H1 (cell line): ENCODE measurements around the gene PTGDS. TPM values are rescaled to one million over a fixed set of nuclear protein-coding genes. Genes with fewer than 3 reads are reported as not detected.

ENCODE experiments used
- CTCF ChIA-PET: fragments of 300-600 bp; sonication (Branson Sonifier 250); formaldehyde crosslinking; loops from one replicate; lab custom pipeline; 2021; ENCODE audit not compliant: partially characterized antibody; lab: Charles Lee
- POLR2A ChIA-PET: fragments of 300-600 bp; sonication (Branson Sonifier 250); formaldehyde crosslinking; loops from one replicate; lab custom pipeline; 2021; ENCODE audit warnings: inconsistent platforms; ENCODE audit not compliant: partially characterized antibody; lab: Charles Lee
- DNase-seq, 2 experiments: peaks; one replicate each; pipeline versions ENCODE4 v3.0.0 to v3.0.0-alpha.2; 2010 to 2022; ENCODE audit warnings: low spot score in 2 of 2, low read depth in 1 of 2, mixed read lengths in 1 of 2
- FAIRE-seq: peaks from 2 replicates; lab custom pipeline; 2011; peaks lifted over from hg19 to GRCh38; lab: Jason Lieb, UNC
- H2AFZ ChIP-seq: 2 replicates; pipeline ENCODE4 v1.8.1; 2012; ENCODE audit warnings: low read length, inconsistent platforms
- H2AK5ac ChIP-seq: 2 replicates; pipeline ENCODE4 v1.6.1; 2013; ENCODE audit warnings: low read depth, low read length
- H2BK120ac ChIP-seq: replicated peaks from 2 replicates; pipeline ENCODE3; 2013; ENCODE audit warnings: low read depth, low read length, inconsistent platforms
- H2BK12ac ChIP-seq: 2 replicates; pipeline ENCODE4 v1.6.1; 2013; ENCODE audit warnings: low read depth, low read length
- H2BK15ac ChIP-seq: 2 replicates; pipeline ENCODE4 v1.6.1; 2013; ENCODE audit warnings: low read length
- H2BK20ac ChIP-seq: 2 replicates; pipeline ENCODE4 v1.6.1; 2013; ENCODE audit warnings: low read length
- H2BK5ac ChIP-seq: 2 replicates; pipeline ENCODE4 v1.6.1; 2013; ENCODE audit warnings: low read depth, low read length
- H3K14ac ChIP-seq: 2 replicates; pipeline ENCODE4 v1.6.1; 2013; ENCODE audit warnings: inconsistent platforms; ENCODE audit not compliant: insufficient read length
- H3K18ac ChIP-seq: 2 replicates; pipeline ENCODE4 v1.6.1; 2013; ENCODE audit warnings: low read length; ENCODE audit errors: extremely low read depth
- H3K23ac ChIP-seq: 2 replicates; pipeline ENCODE4 v1.6.1; 2013; ENCODE audit warnings: inconsistent platforms; ENCODE audit not compliant: insufficient read length
- H3K23me2 ChIP-seq: 2 replicates; pipeline ENCODE4 v1.6.1; 2013; ENCODE audit warnings: low read depth, low read length
- H3K27ac ChIP-seq: 2 replicates; pipeline ENCODE4 v1.6.1; 2011; ENCODE audit warnings: low read depth, low read length, inconsistent platforms
- H3K27me3 ChIP-seq, 4 experiments: replicated peaks in 1 of 4; 1 replicate in 1 of 4; 2 replicates in 3 of 4; pipeline versions ENCODE4 v1.6.1 to v1.8.1; 2011 to 2013; ENCODE audit warnings: low read length in 3 of 4, mild to moderate bottlenecking in 3 of 4, inconsistent platforms in 2 of 4, mixed read lengths in 2 of 4, moderate library complexity in 1 of 4; ENCODE audit not compliant: control insufficient read depth in 3 of 4, insufficient read depth in 3 of 4; ENCODE audit errors: extremely low read depth in 1 of 4
- H3K36me3 ChIP-seq, 4 experiments: 2 replicates each; pipeline versions ENCODE4 v1.6.1 to v1.8.1; 2011 to 2013; ENCODE audit warnings: mild to moderate bottlenecking in 4 of 4, low read length in 3 of 4, moderate library complexity in 2 of 4, control low read depth in 1 of 4, inconsistent platforms in 1 of 4; ENCODE audit not compliant: insufficient read depth in 4 of 4, control insufficient read depth in 2 of 4
- H3K4ac ChIP-seq: replicated peaks from 2 replicates; pipeline ENCODE3; 2013; ENCODE audit warnings: low read length, low read depth, mixed read lengths, inconsistent platforms; ENCODE audit not compliant: insufficient read length
- H3K4me1 ChIP-seq, 4 experiments: replicated peaks in 1 of 4; 1 replicate in 1 of 4; 2 replicates in 3 of 4; pipeline versions ENCODE4 v1.6.1 to v1.8.1; 2011 to 2013; ENCODE audit warnings: low read length in 3 of 4, inconsistent platforms in 2 of 4, mixed read lengths in 1 of 4; ENCODE audit not compliant: insufficient read depth in 4 of 4, control insufficient read depth in 3 of 4
- H3K4me2 ChIP-seq, 2 experiments: 2 replicates each; pipeline versions ENCODE4 v1.6.1 to v1.8.1; 2011 to 2013; ENCODE audit warnings: low read depth in 2 of 2, low read length in 2 of 2, control low read depth in 1 of 2, inconsistent platforms in 1 of 2, mild to moderate bottlenecking in 1 of 2; ENCODE audit not compliant: insufficient read depth in 1 of 2
- H3K4me3 ChIP-seq, 4 experiments: fragments of 200-600, 300-600 bp in 1 of 4; sonication (generic), shearing (Covaris generic), sonication (Bioruptor Twin) in 1 of 4; 2 replicates each; pipeline versions ENCODE4 v1.5.1 to v1.8.1; 2011 to 2016; ENCODE audit warnings: low read length in 4 of 4, low read depth in 3 of 4, control low read depth in 2 of 4, inconsistent platforms in 2 of 4, mild to moderate bottlenecking in 2 of 4, mixed read lengths in 1 of 4, moderate library complexity in 1 of 4; ENCODE audit not compliant: insufficient read depth in 2 of 4; ENCODE audit errors: extremely low read depth in 1 of 4
- H3K56ac ChIP-seq: replicated peaks from 2 replicates; pipeline ENCODE3; 2013; ENCODE audit warnings: low read depth, mild to moderate bottlenecking, mixed read lengths, low read length, inconsistent platforms; ENCODE audit not compliant: insufficient read length
- H3K79me1 ChIP-seq: 2 replicates; pipeline ENCODE4 v1.6.1; 2013; ENCODE audit warnings: low read depth, low read length, control low read depth
- H3K79me2 ChIP-seq, 2 experiments: 2 replicates each; pipeline versions ENCODE4 v1.6.1 to v1.8.1; 2012 to 2013; ENCODE audit warnings: low read length in 2 of 2, mild to moderate bottlenecking in 2 of 2, inconsistent platforms in 1 of 2; ENCODE audit not compliant: insufficient read depth in 2 of 2, control insufficient read depth in 1 of 2
- H3K9ac ChIP-seq, 4 experiments: replicated peaks in 1 of 4; 1 replicate in 1 of 4; 2 replicates in 3 of 4; pipeline versions ENCODE4 v1.6.1 to v1.8.1; 2011 to 2013; ENCODE audit warnings: low read depth in 3 of 4, low read length in 3 of 4, control low read depth in 2 of 4, mild to moderate bottlenecking in 2 of 4, moderate library complexity in 2 of 4, inconsistent platforms in 1 of 4; ENCODE audit errors: extremely low read depth in 1 of 4
- H3K9me3 ChIP-seq, 2 experiments: 2 replicates each; pipeline versions ENCODE4 v1.6.1 to v1.8.1; 2012 to 2013; ENCODE audit warnings: mild to moderate bottlenecking in 2 of 2, moderate library complexity in 2 of 2, control low read depth in 1 of 2, inconsistent platforms in 1 of 2, low read depth in 1 of 2, low read length in 1 of 2, mixed read lengths in 1 of 2; ENCODE audit not compliant: insufficient read depth in 2 of 2
- H4K20me1 ChIP-seq, 2 experiments: replicated peaks in 1 of 2; 2 replicates each; pipeline versions ENCODE3 to v1.8.1; 2011 to 2013; ENCODE audit warnings: inconsistent platforms in 2 of 2, low read length in 2 of 2, mild to moderate bottlenecking in 1 of 2; ENCODE audit not compliant: insufficient read depth in 2 of 2, control insufficient read depth in 1 of 2
- H4K5ac ChIP-seq: 2 replicates; pipeline ENCODE4 v1.6.1; 2013; ENCODE audit warnings: low read length, low read depth, mixed read lengths, inconsistent platforms; ENCODE audit not compliant: insufficient read length
- H4K8ac ChIP-seq: 2 replicates; pipeline ENCODE4 v1.8.0; 2013; ENCODE audit warnings: mild to moderate bottlenecking, moderate library complexity, low read length, inconsistent platforms; ENCODE audit not compliant: insufficient read depth; ENCODE audit errors: extremely low read depth
- H4K91ac ChIP-seq: replicated peaks from 2 replicates; pipeline ENCODE3; 2013; ENCODE audit warnings: low read length, mixed read lengths, inconsistent platforms; ENCODE audit not compliant: insufficient read length
- CTCF ChIP-seq, 3 experiments: IDR thresholded peaks; 1 replicate in 2 of 3; 2 replicates in 1 of 3; pipeline versions ENCODE4 v1.5.1 to v1.6.1; 2011; ENCODE audit warnings: low read length in 3 of 3, mild to moderate bottlenecking in 3 of 3, inconsistent platforms in 2 of 3, low read depth in 1 of 3, moderate library complexity in 1 of 3; ENCODE audit not compliant: insufficient read depth in 1 of 3; ENCODE audit errors: control extremely low read depth in 1 of 3
- EP300 ChIP-seq, 2 experiments: IDR thresholded peaks; 1 replicate in 1 of 2; 2 replicates in 1 of 2; pipeline ENCODE4 v1.6.1; 2011 to 2012; ENCODE audit warnings: low read depth in 2 of 2, low read length in 2 of 2, mild to moderate bottlenecking in 2 of 2, borderline replicate concordance in 1 of 2, inconsistent platforms in 1 of 2, moderate library complexity in 1 of 2
- HDAC6 ChIP-seq: IDR thresholded peaks from one replicate; pipeline ENCODE4 v1.7.1; 2012; ENCODE audit warnings: low read depth, mild to moderate bottlenecking, inconsistent platforms, low read length, moderate library complexity
- SIX5 ChIP-seq: IDR thresholded peaks from 2 replicates; pipeline ENCODE4 v1.6.1; 2011; ENCODE audit warnings: mild to moderate bottlenecking, low read depth, low read length
- whole genome bisulfite sequencing, 2 experiments: shearing (Covaris generic) in 1 of 2; methylation state at CpG; one replicate each; pipeline versions ENCODE4 v1.1.6 to v1.1.7; 2013 to 2015; ENCODE audit warnings: low lambda C conversion rate in 2 of 2, mixed read lengths in 2 of 2, inconsistent platforms in 1 of 2, low coverage in 1 of 2, missing lambda C conversion rate in 1 of 2; ENCODE audit not compliant: insufficient replicate concordance in 2 of 2, insufficient coverage in 1 of 2, insufficient read length in 1 of 2; ENCODE audit errors: extremely low coverage in 1 of 2, missing lambda C conversion rate in 1 of 2; 5-methylcytosine and 5-hydroxymethylcytosine counted together
- polyA plus RNA-seq, 7 experiments: library from polyadenylated mRNA; depleted of rRNA in 3 of 7; stranded (reverse) in 5 of 7; unstranded in 2 of 7; fragments of >200 nt in 5 of 7; fragments of 200-250 nt in 2 of 7; gene quantifications; 1 replicate in 5 of 7; 2 replicates in 1 of 7; 4 replicates in 1 of 7; pipeline versions ENCODE4 v1.2.1 to v1.2.3, GENCODE V29; 2011 to 2013; ENCODE audit warnings: missing spikeins in 2 of 7, mixed read lengths in 2 of 7
- total RNA-seq: library from RNA; stranded (reverse); fragmentation: NEBNext Ultra II Directional; extraction: Animal tissue kit (Norgen Biotek cat#: 25700); gene quantifications from 2 replicates; pipeline ENCODE4 v1.2.1, GENCODE V29; 2021
- TF ChIP-seq, protein P1 (sequence below): IDR thresholded peaks from 2 replicates; pipeline ENCODE4 v1.6.1; 2011; ENCODE audit warnings: low read length, improper control_type of control experiment
- TF ChIP-seq, protein P2 (sequence below): IDR thresholded peaks from 2 replicates; pipeline ENCODE4 v1.6.1; 2012; ENCODE audit warnings: low read length, inconsistent platforms

Gene PTGDS
- total and polyA plus RNA-seq, 2 of the 8 experiments (the other 6 are each of a cell fraction or from before 2014, with no cell fraction given) = 1.7 to 2.3 TPM

GRCh38 chr9:136964171-136964689 is 13.1 kb upstream of the PTGDS start:
- H3K79me2 ChIP-seq = no peaks in the 10 kb centered on the region
- no peak for FAIRE-seq
- no peak overlapping the region for H2AK5ac ChIP-seq
- H3K18ac ChIP-seq = no peak overlapping the region
- no peak overlapping the region for H2BK120ac ChIP-seq
- H3K14ac ChIP-seq = no peak overlapping the region
- no peak overlapping the region for H3K4me2 ChIP-seq
- H3K23me2 ChIP-seq = no peaks in the 10 kb centered on the region
- no peaks in the 10 kb centered on the region for H3K36me3 ChIP-seq
- H3K56ac ChIP-seq = no peak overlapping the region
- no peak overlapping the region for H4K8ac ChIP-seq
- 87% methylated on average over 19 of the region's 22 CpGs; no CpG with 5 or more reads in 1 of the 2 experiments for WGBS, 2 experiments
- CTCF ChIA-PET = interaction anchor here (0.8 to 9.4 kb wide), 6 partner anchors 11 to 100 kb away, joined by 3 to 38 read pairs (median 4); no protein-coding TSS in a partner anchor
- DNase-seq = no peak
- H3K4ac ChIP-seq = no peak overlapping the region
- H3K27ac ChIP-seq = no peak overlapping the region
- H2AFZ ChIP-seq = no peak overlapping the region
- H3K79me1 ChIP-seq = no peaks in the 10 kb centered on the region; the same call in 1 of the 2 replicates
- no peak overlapping the region for H3K4me3 ChIP-seq
- H3K9ac ChIP-seq = no peak overlapping the region
- H3K27me3 ChIP-seq = no peaks in the 10 kb centered on the region
- H2BK20ac ChIP-seq = no peak overlapping the region
- peaks cover 0 to 7% (median 5%) of the 10 kb centered on the region in 4 experiments; a peak in 4 of 7 replicates for H3K4me1 ChIP-seq
- H3K9me3 ChIP-seq = no peaks in the 10 kb centered on the region
- peak overlapping the region; percentile 65 for H4K91ac ChIP-seq
- H2BK5ac ChIP-seq = no peak overlapping the region; the same call in 1 of the 2 replicates
- POLR2A ChIA-PET = interaction anchor here (1.9 to 2.4 kb wide), 2 partner anchors 10 to 13 kb away, joined by 5 to 10 read pairs; no protein-coding TSS in a partner anchor
- no peaks in the 10 kb centered on the region for H4K20me1 ChIP-seq
- peak overlapping the region; percentile 61; the same call in 1 of the 2 replicates for H2BK15ac ChIP-seq
- no peak overlapping the region for H3K23ac ChIP-seq
- peak overlapping the region; percentile 50; the same call in 1 of the 2 replicates for H2BK12ac ChIP-seq
- no peak overlapping the region for H4K5ac ChIP-seq
- TF ChIP-seq, protein P1, sequence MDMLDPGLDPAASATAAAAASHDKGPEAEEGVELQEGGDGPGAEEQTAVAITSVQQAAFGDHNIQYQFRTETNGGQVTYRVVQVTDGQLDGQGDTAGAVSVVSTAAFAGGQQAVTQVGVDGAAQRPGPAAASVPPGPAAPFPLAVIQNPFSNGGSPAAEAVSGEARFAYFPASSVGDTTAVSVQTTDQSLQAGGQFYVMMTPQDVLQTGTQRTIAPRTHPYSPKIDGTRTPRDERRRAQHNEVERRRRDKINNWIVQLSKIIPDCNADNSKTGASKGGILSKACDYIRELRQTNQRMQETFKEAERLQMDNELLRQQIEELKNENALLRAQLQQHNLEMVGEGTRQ = no peak
- TF ChIP-seq EP300 (IDR thresholded peaks at IDR 0.05; ENCODE audit: borderline replicate concordance in 1 of 2, low read depth in 2 of 2, low read length in 2 of 2) = no peak
- no peak for TF ChIP-seq SIX5
- TF ChIP-seq, protein P2, sequence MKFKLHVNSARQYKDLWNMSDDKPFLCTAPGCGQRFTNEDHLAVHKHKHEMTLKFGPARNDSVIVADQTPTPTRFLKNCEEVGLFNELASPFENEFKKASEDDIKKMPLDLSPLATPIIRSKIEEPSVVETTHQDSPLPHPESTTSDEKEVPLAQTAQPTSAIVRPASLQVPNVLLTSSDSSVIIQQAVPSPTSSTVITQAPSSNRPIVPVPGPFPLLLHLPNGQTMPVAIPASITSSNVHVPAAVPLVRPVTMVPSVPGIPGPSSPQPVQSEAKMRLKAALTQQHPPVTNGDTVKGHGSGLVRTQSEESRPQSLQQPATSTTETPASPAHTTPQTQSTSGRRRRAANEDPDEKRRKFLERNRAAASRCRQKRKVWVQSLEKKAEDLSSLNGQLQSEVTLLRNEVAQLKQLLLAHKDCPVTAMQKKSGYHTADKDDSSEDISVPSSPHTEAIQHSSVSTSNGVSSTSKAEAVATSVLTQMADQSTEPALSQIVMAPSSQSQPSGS = no peak
- no peak for TF ChIP-seq CTCF (IDR thresholded peaks at IDR 0.05; ENCODE audit: control extremely low read depth in 1 of 3, insufficient read depth in 1 of 3, low read depth in 1 of 3, low read length in 3 of 3)
- TF ChIP-seq HDAC6 = no peak
